DND-41 (cell line): ENCODE measurements around the gene PANK4.

ENCODE experiments used
- ATAC-seq: fragments of 200-7000 bp; cut with Tn5 transposase; 3 replicates; pipeline ENCODE4 v1.9.1; 2021; ENCODE audit warnings: low read depth; ENCODE audit not compliant: insufficient read depth
- DNase-seq: peaks from one replicate; pipeline ENCODE4 v3.0.0-alpha.2; 2020
- H2AFZ ChIP-seq: 2 replicates; pipeline ENCODE4 v1.6.0; 2012; ENCODE audit warnings: low read depth, low read length
- H3K27ac ChIP-seq: 2 replicates; pipeline ENCODE4 v1.5.1; 2012; ENCODE audit warnings: low read length, inconsistent platforms
- H3K27me3 ChIP-seq: fragments of 200-600 bp; sonication (generic); 2 replicates; pipeline ENCODE4 v1.6.0; 2012; ENCODE audit warnings: low read length, mild to moderate bottlenecking, inconsistent platforms; ENCODE audit not compliant: insufficient read depth, poor library complexity
- H3K36me3 ChIP-seq: 2 replicates; pipeline ENCODE4 v1.5.1; 2012; ENCODE audit warnings: low read length, inconsistent platforms; ENCODE audit not compliant: insufficient read depth
- H3K4me1 ChIP-seq: 2 replicates; pipeline ENCODE4 v1.5.1; 2012; ENCODE audit warnings: mild to moderate bottlenecking, low read length; ENCODE audit not compliant: insufficient read depth
- H3K4me2 ChIP-seq: 2 replicates; pipeline ENCODE4 v1.6.0; 2012; ENCODE audit warnings: mild to moderate bottlenecking, moderate library complexity, low read length, inconsistent platforms; ENCODE audit not compliant: insufficient read depth
- H3K4me3 ChIP-seq, 2 experiments: fragments of 200-600 bp in 1 of 2; shearing (Covaris generic) in 1 of 2; 2 replicates each; pipeline ENCODE4 v1.5.1; 2012 to 2016; ENCODE audit warnings: inconsistent platforms in 2 of 2, low read length in 2 of 2, mild to moderate bottlenecking in 2 of 2, low read depth in 1 of 2, moderate library complexity in 1 of 2
- H3K79me2 ChIP-seq: 2 replicates; pipeline ENCODE4 v1.6.0; 2012; ENCODE audit warnings: low read length, inconsistent platforms; ENCODE audit not compliant: insufficient read depth
- H3K9ac ChIP-seq: 2 replicates; pipeline ENCODE4 v1.6.0; 2012; ENCODE audit warnings: low read depth, mild to moderate bottlenecking, inconsistent platforms, low read length, moderate library complexity
- H3K9me3 ChIP-seq: 2 replicates; pipeline ENCODE4 v1.5.1; 2012; ENCODE audit warnings: low read length, moderate library complexity, mild to moderate bottlenecking, inconsistent platforms; ENCODE audit not compliant: insufficient read depth, severe bottlenecking
- H4K20me1 ChIP-seq: 2 replicates; pipeline ENCODE4 v1.6.0; 2012; ENCODE audit warnings: low read length; ENCODE audit not compliant: insufficient read depth
- CTCF ChIP-seq: IDR thresholded peaks from 2 replicates; pipeline ENCODE4 v1.5.1; 2012; ENCODE audit warnings: borderline replicate concordance, low read length, moderate library complexity, mild to moderate bottlenecking; ENCODE audit not compliant: poor library complexity, severe bottlenecking; ENCODE audit errors: extremely low read depth
- EZH2 ChIP-seq: IDR thresholded peaks from 3 replicates; pipeline ENCODE4 v1.6.1; 2012; ENCODE audit warnings: borderline replicate concordance, low read depth, mild to moderate bottlenecking, moderate library complexity, low read length, inconsistent platforms; ENCODE audit not compliant: severe bottlenecking

PANK4 gene

GRCh38 chr1:2525920-2526823, at the start of gene PANK4:
Gene PANK4, minus strand, starts transcription at chr1:2526596. Its CDS starts 9 bp downstream, at chr1:2526587.
- Histone ChIP-seq H3K4me1 (peaks cover 45% of the 10 kb centered on the region), H3K36me3 (peaks cover 28% of the 10 kb centered on the region), H3K4me2 (peak within 1 kb of the TSS; percentile 95), H3K27ac (peak within 1 kb of the TSS; percentile 90), H3K9me3 (no peaks in the 10 kb centered on the region), H3K9ac (peak within 1 kb of the TSS; percentile 98), H3K4me3 (peak within 1 kb of the TSS; percentile 99 to 100), H2AFZ (peak within 1 kb of the TSS; percentile 77), H4K20me1 (peaks cover 63% of the 10 kb centered on the region), H3K27me3 (peaks cover 7% of the 10 kb centered on the region), H3K79me2 (peaks cover 48% of the 10 kb centered on the region)
- peak; percentile 89 for DNase-seq
- TF ChIP-seq CTCF (no peak), EZH2 (no peak)
- ATAC-seq: peak; percentile 93

- no peak overlapping the region for H2AFZ ChIP-seq
- no peak overlapping the region for H3K27ac ChIP-seq
- no peaks in the 10 kb centered on the region for H3K4me1 ChIP-seq
- H3K79me2 ChIP-seq: no peaks in the 10 kb centered on the region
- no peaks in the 10 kb centered on the region for H3K27me3 ChIP-seq
- no peaks in the 10 kb centered on the region for H3K9me3 ChIP-seq
- no peak overlapping the region for H3K4me3 ChIP-seq
- H3K9ac ChIP-seq: no peak overlapping the region
- TF ChIP-seq EZH2 (no peak), CTCF (no peak)
- no peaks in the 10 kb centered on the region for H3K36me3 ChIP-seq
- ATAC-seq (no peak), DNase-seq (no peak)
- no peaks in the 10 kb centered on the region for H4K20me1 ChIP-seq
- H3K4me2 ChIP-seq: no peak overlapping the region
Measured at GRCh38 chr1:2574350-2574749, 48.0 kb upstream of the PANK4 start.

GRCh38 chr1:2573250-2573920, 47.0 kb upstream of the PANK4 start:
- Histone ChIP-seq H3K79me2 (no peaks in the 10 kb centered on the region), H3K4me3 (no peak overlapping the region), H3K9me3 (no peaks in the 10 kb centered on the region), H2AFZ (no peak overlapping the region), H3K9ac (no peak overlapping the region), H3K27ac (no peak overlapping the region), H3K4me1 (no peaks in the 10 kb centered on the region), H4K20me1 (no peaks in the 10 kb centered on the region), H3K27me3 (no peaks in the 10 kb centered on the region), H3K4me2 (no peak overlapping the region), H3K36me3 (no peaks in the 10 kb centered on the region)
- TF ChIP-seq CTCF (no peak), EZH2 (no peak)
- DNase-seq (no peak), ATAC-seq (no peak)
